GM04503 (cell line): ENCODE data around the gene BTAF1.

Source experiments
- DNase-seq: peaks from one replicate; pipeline ENCODE4 v3.0.0-alpha.2; 2012; ENCODE audit warnings: low read depth

Gene BTAF1

DNA sequence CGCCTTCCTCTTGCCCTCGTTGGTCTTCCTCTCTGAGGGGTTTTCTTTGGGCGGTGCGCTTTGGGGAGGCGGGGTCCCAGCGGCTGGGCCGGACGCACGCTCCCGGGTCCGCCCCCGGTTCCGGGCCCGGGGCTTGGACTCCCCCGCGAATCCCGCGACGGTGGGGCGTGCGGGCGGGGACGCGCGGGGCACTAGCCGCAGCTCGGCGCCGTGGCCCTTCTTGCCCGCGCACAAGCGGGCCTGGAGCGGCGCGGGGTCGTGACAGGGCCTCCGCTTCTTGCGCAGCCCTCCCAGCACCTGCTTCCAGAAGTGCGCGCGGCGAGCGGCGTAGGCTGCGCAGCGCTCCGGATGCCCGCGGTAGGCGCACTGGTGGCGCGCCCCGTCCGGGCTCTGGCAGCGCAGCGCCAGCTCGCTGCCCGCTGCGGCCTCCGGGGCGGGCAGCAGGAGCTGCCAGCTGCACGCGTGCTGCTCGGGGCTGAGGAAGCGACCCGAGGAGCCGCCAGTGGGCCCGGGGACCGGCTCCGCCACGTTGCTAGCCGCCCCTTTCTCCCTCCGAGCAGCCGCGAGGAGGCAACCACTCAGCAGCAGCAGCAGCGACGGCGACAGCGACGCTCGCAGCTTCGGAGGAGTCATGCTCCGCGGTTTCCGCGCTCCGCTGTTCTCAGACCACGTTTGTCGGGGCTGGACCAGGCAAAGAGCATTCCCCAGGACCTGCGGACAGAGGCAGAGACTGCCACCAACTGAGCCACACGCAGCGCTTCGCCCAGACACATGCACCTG is 15.0 kb upstream of the BTAF1 start:
- peak; percentile 21 for DNase-seq

DNA sequence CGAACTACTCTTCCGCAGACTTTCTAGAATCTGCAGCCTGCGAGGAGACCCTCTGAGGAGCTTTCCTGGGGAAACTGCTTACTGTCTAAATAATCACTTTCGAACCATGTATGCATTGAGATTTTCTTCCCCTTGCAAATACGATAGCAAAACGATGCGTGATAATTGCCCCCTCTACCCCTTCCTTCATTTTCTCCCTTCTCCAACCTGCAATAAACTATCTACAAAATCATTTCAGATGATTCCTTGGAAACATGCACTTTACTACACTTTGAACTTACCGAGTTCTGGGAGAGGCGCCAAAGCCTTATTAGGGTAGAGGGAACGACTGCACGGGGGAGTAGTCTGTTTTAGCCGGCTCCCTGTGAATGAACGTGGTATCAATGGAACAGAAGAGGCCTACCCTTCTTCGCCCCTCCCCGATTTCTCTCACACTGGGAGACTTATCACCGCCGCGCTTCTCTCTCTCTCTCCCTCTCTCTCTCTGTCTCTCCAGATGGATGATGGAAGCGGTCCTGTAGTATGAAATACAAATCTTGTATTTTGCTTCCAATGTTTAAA is 14.4 kb upstream of the BTAF1 start, which contains the start of gene FGFBP3:
FGFBP3 (minus strand) TSS at position 370 of the 561 bp plus-strand sequence. CDS start 517 bp downstream, outside the sequence.
- DNase-seq, result no peak

DNA sequence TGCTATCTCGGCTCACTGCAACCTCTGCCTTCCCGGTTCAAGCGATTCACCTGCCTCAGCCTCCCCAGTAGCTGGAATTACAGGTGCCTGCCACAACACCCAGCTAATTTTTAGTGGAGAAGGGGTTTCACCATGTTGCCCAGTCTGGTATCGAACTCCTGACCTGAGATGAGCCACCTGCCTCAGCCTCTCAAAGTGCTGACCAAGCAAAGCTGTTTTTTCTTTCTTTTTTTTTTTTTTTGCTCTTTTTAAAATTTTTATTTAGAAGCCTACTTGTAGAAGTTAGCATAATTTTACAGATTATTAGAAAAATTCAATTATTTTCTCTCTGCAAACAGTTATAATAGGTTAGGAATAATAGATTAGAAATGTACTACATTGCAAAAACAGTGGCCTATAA is 13.1 kb upstream of the BTAF1 start:
- no peak for DNase-seq

DNA sequence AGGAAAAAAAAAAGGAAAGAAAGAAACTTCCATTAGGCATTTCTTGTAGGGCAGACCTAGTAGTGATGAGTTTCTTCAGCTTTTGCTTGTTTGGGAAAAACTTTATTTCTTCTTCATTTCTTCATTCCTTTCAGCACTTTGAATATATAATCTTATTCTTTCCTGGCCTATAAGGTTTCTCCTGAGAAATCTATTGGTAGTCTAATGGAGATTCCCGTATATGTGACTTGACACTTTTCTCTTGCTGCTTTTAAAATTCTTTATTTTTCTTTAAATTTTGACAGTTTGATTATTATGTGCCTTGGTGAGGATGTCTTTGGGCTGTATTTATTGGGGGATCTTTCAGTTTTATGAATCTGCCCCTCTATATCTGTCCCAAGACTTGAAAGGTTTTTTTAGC is 3.9 kb upstream of the BTAF1 start:
- no peak for DNase-seq

DNA sequence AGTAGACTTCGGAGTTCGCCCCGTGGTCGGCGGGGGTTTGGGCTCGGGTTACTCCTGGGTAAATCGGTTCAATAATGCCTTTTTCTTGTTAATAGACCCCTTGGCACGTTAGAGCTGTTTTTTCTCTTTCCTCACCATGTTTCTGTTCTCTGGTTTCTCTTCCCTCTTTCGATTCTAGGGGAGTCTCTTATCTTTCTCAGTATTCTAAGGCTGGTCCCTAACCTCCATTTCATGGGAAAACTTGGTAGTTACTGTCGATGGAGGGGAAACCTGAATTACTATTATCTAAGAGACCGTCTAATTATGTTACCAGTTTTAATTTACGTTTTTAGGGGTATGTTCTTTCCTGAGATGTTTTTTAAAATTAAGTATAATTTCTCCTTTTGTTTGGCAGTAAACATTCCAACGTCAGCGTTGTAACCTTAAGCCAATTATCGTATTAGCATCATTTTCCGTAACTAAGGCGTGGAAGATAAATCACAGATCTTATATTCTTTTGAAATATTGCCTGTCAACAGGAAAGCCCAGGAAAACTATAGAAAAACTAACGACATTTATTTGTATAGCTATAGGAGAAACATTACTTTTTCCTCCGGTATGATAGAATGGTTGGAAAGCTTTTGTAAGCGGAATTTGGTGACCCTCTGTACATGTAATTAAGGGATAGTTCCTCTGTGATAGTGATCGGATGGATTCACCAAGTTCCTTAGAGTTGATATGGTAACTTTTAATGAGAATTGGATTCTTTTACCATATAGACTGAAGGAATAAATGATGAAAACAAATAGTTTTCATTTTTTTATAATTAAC is 847 bp downstream of the BTAF1 start:
- no peak for DNase-seq

DNA sequence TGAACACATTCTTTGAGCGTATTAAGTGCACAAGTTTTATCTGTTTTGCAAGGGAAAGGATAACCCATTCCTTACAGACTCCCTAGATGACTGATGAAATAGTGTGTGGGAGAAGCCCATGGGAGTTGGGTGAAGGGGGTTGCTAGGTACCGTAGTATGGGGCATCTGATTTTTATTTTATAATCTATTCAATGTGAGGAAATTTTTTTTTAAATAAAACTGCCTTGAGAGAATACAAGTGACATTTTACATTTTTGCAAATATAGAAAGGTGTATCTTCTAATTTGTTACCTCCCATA is 1.4 kb downstream of the BTAF1 start:
- DNase-seq, result peak; percentile 9

DNA sequence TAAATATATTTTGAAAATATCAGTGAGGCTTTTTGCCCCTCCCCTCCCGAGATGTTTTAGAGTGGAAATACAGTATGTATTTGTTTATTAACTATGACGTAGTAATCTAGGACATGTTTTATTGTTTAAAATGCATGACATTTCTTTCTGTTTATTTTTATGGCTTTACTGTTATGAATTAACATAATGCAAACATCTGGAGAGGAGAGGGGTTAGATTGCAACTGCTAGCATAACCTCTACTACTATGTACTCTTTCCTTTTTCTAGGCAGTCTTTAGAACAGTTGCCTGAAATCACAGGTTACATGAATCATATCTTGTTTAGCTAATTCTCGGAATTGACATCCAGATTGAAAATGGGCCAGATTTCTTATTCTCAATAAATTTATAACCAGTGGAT is 7.4 kb downstream of the BTAF1 start:
- DNase-seq, result no peak

DNA sequence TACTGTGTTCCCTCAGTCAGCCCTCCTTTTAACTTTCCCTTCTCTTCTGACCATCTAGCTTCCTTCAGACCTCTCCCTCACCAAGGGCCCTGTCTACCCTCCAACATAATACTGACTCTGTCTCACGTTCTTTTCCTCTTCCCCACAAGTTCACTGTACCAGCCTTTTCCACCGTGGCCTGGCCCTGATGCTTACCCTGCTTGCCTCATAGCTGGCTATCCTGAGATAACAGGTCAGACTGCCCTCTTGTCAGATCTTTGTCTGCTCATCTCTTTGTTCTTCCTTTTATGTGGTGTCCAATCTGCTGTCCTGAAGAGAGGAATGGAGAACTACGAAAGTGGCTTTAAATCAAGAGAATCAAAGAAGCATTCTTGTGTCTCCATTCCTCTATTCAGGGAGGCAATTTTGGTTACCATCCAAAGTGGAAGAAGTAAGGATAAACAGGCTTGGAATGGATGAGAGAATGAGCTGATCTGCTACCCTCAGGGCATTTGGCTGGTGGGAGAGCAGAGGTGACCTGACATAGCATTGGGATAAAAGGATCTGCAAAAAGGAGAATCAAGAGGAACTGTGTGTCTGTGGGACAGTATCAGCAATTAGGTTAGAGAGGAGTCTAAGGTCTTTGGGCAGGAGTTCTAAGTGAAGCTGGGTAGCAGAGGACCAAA is 8.1 kb downstream of the BTAF1 start:
- DNase-seq, result no peak

DNA sequence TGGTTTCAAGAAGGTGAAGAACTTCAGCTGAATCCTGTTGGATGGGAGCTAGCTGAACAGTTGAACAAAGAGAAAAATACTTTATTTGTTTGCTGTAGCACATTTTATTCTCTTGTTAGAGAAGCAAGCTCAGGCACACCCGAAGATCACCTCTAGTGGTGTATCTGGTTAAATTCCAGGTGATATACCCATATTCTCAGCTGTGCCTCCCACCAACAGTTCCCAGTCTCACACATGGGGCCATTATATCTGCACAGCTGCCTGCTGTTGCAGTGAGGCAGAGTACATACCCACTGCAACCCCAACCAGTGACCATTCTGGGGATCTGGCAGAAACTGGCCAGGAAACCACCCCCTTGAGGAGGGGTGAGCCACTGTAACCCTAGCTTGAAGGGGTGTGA is 9.2 kb downstream of the BTAF1 start:
- DNase-seq, result no peak

DNA sequence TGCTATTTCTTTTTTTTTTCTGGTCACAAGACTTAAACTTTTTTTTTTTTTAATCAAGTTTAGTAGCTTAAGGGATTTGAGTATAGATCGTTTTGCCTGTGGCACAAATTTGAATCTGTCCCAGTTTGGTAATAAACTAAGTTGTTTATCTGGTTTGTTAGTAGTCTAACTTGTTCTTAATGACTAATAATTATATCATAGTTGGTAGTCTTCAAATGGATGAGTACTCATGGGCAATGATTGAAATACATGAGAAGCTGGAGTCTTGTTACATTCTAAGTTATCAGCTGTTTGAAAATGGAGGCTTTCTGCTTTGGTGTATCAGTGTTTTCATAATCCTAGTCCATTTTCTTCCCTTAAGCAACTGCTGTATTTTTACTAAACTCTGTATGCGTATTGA is 12.3 kb downstream of the BTAF1 start:
- DNase-seq, result no peak

DNA sequence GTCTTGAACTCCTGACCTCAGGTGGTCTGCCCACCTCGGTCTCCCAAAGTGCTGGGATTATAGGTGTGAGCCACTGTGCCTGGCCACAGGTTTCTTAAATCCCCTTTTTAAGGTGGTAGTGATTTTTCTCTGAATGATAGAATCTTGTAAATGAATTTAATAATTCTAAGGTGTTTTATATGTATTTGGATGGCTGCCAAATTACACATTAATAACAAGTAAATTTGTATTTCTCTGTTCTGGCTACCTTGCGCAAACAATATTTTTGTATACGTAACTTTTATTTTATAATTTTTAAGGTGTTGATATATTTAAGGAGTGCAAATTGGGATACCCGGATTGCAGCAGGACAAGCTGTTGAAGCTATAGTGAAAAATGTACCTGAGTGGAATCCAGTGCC is 16.1 kb downstream of the BTAF1 start:
- DNase-seq, result no peak

DNA sequence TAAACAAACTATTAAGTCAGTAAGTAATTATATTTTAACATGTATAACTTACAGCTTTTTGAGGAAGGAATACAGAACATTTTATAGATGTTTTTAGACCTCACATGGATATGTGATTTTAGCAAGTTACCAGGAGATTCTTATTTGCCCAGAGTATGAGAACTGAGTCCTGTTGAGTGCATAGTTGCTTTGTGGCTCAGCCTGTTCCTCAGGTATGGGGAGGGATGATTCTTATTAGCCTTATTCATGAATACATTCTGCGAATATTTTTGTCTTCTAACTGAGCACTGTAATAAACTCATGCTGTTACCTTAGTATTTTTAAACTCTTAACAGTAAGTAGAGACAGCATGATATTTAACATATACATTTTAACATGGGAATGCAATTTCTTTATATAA is 17.9 kb downstream of the BTAF1 start:
- DNase-seq, result no peak

DNA sequence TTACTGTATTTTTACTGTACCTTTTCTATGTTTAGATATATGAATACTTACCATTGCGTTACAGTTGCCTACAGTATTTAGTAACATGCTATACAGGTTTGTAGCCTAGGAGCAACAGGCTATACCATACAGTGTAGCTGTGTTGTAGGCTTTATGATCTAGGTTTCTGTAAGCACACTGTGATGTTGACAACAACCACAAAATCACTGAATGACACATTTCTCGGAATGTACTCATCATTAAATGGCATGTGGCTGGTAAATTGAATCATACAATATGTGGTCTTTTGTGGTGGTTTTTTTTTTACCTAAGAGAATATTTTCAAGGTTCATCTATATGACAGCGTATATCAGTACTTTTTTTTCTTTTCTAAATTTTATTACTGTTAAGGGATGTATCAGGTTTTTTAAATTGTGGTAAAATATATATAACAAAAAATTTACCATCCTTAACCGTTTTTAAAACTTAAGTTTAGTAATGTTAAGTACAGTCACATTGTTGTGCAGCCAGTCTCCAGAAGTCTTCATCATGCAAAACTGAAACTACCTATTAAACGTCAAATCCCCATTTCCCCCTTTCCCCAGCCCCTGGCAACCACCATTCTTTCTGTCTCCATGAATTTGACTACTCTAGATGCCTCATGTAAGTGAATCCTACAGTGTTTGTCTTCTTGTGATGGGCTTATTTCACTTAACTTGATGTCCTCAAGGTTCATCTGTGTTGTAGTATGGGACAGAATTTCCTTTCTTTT is 21.5 kb downstream of the BTAF1 start:
- peak; percentile 23 for DNase-seq

DNA sequence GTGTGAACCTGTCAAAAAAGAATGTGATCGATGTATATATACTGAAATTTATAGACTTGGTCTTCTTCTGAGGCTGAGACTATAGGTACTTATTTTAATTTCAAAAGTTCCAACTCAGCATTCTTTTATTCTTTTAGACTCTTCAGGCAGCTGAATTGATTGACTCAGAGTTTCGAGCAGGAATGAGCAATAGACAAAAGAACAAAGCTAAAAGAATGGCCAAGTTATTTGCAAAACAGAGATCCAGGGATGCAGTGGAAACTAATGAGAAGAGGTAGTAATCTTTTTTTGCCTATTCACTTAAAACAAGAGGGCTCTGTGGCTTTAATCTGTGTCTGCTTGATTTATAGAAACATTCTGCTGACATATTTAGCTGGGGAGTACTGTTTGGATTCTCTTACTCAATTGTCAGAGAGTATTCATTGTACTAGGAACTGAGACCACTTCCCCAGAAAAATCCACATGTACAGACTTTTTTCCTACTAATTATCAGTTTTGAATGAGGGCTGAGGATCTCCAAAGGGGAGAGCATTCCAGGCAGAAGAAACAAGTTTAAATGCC is 30.1 kb downstream of the BTAF1 start:
- no peak for DNase-seq

DNA sequence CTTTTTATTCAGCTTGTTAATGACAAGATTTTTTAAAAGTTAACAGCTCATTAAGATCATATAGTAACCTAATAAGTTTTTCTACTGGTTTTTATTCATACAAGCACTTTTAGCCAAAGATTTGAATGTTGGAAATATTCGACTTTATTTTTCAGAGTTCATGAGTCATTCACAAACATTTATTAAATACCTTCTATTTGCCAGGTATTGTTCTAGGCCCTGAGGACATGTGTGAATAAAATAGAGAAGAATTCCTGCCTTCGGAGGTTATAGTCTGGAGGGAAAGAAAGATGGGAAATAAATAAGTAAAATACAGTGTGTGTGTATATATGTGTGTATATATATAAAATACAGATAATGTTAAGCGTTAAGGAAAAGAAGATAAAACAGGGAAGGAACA is 31.5 kb downstream of the BTAF1 start:
- DNase-seq, result no peak

DNA sequence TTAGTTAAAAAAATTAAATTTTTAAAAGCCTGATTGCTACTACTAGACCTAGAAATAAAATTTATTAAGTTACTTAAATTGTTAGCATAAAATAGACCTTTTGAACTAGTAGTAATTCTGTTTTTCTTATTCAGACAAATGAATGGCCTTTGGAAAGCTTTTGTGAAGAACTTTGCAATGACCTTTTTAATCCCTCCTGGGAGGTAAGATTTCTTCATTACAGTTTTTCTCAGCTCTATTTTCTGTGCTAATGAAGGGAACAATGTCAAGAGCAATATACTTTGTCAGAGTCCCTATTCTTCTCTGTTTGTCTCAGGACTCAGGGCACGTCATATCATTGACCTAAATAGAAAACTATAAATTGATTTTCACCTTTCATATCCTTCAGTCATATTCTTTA is 33.5 kb downstream of the BTAF1 start:
- no peak for DNase-seq

DNA sequence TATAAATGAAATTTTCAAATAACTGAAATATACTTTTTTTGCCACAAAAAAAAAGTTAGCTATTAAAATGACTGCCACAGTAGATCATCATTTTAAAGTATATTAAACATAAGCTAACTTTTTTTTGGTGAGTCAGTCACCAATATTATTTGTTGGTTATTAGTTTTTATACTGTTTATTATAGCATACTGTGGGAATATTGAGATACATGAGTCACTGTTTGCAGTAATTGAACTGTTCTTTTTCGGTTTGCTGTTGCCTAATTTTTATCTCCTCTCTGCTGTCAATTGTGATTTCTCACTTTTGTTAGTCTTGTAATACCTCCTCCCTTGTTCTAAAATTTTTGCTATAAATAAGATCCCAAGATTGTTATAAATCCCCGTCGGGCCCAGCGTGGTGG is 45.7 kb downstream of the BTAF1 start:
- DNase-seq, result no peak

DNA sequence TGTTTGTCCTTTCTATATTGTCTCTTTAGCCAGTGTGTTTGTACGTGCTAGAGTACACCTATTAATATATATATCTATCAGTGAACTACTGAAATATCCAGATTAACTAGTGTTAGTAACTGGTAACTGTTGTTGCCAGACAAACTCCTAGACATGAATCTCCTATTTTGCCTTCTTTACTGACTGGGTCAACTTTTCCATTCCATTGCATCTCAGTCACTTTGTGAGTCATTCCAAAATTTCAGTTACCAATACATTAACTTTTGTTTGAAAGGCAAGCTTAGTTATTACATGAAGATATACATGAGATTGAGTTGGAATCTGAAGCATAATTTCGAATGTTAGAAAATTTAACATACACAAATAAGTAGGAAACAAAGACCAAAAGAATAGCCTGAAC is 51.4 kb downstream of the BTAF1 start:
- peak; percentile 35 for DNase-seq

DNA sequence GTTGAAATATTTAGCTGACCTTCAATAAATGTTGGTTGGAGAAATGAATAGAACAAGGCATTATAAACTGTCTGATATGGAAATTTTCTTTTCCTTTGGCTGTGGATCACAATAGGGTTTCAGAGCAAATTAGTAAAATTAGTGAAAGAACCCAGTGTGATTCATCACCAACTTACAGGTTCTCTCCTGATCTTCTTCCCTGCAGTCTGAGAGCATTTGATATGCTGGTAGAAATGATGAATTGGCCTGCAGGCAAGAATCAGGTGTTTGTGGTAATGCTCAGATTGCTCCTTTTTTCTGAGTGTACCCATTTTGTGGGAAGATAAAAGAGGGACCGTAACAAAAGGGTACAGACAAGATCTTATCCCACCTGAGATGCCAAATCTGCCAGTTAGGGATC is 51.9 kb downstream of the BTAF1 start:
- DNase-seq, result no peak

DNA sequence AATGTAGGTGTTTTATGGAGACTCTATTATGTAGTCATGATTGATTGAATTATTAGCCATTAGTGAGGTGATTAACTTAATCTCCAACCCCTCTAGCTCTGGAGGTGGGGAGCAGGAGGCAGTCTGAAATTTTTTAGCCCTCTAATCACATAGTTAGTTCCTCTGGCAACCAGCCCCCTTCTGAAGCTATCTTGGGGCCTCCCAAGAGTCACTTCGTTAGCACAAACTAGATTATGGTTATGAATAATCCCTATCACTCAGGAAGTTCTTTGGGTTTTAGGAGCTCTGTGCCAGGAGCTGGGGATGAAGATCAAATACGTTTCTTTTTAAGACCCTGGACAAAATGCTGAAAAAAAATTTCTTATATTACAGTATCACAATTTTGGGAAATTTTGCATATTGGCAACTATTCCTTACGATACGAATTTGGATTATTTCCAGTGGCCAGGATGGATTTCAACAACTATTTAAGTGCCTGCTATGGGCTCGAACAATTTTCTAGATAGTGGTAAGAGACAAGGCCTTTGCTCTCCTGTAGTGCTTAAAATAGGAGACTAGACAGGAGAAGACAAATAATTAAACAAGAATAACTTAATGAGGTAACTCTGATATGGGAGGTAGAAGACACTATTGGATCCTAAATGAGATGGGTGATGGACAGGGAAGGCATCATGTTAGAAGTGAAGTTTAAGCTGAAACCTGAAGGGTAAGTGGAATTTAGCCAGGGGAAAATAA is 52.9 kb downstream of the BTAF1 start:
- DNase-seq, result no peak

DNA sequence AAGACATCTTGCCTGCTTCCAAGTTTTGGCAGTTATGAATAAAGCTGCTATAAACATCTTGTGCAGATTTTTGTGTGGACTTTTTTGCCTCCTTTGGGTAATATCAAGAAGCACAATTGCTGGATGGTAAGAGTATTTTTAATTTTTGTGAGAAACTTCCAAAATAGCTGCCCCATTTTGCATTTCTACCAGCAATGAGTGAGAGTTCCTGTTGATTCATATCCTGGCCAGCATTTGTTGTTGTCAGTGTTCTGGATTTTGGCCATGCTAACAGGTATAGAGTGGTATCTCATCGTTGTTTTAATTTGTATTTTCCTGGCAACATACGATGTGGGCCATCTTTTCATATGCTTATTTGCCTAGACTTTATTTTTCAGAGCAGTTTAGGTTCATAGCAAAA is 53.9 kb downstream of the BTAF1 start:
- no peak for DNase-seq
